Kidney epithelial cell (primary cell): ENCODE results near the gene LINS1. TPM values are rescaled to one million over a fixed set of nuclear protein-coding genes. Genes with fewer than 3 reads are reported as not detected.

Experiments
- DNase-seq: peaks from one replicate; pipeline ENCODE4 v3.0.0-alpha.2; 2010; ENCODE audit warnings: low read depth
- H3K27me3 ChIP-seq: 2 replicates; pipeline ENCODE4 v1.6.0; 2011; ENCODE audit warnings: low read length; ENCODE audit not compliant: control insufficient read depth, insufficient read depth
- H3K36me3 ChIP-seq: 2 replicates; pipeline ENCODE4 v1.5.1; 2011; ENCODE audit warnings: low read length; ENCODE audit not compliant: control insufficient read depth, insufficient read depth
- H3K4me3 ChIP-seq: 2 replicates; pipeline ENCODE4 v1.5.1; 2011; ENCODE audit warnings: low read depth, mild to moderate bottlenecking, control low read depth, low read length
- total RNA-seq: library from RNA; depleted of rRNA; stranded (reverse); fragments of >200 nt; gene quantifications from 2 replicates; pipeline ENCODE4 v1.2.3, GENCODE V29; 2015
- TF ChIP-seq, protein P1 (sequence below): IDR thresholded peaks from 2 replicates; pipeline ENCODE4 v1.5.1; 2011; ENCODE audit warnings: mild to moderate bottlenecking, moderate library complexity, low read length, control low read depth, inconsistent platforms; ENCODE audit not compliant: insufficient read depth, poor library complexity, severe bottlenecking

The LINS1 gene
- total RNA-seq, 1 donor from 2014 or later, result 8.5 TPM

DNA sequence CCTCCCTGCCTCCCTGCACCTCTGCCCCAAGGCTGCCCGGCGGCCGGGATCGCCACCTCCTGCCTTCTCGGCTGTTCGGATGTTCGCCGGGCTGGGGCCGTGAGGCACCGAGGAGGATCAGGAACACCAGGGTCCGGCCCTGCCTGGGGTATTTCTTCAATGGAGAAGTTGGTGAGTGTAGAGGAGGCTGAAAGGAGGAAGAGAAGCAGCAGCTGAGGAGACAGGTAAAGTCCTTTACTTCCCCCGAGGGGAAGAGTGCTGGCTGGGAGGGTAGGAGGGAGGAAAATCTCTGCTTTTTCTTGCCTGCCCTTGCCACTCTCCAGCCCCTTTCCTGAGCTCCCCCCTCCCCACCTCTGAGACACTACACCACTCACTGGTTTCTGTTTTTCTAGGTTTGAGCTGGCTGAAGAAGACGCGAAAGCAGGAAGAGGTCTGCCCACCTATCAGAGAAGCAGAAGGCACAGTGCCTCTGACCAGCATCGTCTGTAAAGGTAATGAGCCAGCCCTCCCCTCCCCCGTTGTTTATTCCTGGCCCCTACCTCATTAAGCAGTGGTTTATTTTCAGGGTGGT, 924 bp upstream of the LINS1 start:
- no peak for DNase-seq
- H3K4me3 ChIP-seq, result peak overlapping the region; percentile 91
- TF ChIP-seq, protein P1, sequence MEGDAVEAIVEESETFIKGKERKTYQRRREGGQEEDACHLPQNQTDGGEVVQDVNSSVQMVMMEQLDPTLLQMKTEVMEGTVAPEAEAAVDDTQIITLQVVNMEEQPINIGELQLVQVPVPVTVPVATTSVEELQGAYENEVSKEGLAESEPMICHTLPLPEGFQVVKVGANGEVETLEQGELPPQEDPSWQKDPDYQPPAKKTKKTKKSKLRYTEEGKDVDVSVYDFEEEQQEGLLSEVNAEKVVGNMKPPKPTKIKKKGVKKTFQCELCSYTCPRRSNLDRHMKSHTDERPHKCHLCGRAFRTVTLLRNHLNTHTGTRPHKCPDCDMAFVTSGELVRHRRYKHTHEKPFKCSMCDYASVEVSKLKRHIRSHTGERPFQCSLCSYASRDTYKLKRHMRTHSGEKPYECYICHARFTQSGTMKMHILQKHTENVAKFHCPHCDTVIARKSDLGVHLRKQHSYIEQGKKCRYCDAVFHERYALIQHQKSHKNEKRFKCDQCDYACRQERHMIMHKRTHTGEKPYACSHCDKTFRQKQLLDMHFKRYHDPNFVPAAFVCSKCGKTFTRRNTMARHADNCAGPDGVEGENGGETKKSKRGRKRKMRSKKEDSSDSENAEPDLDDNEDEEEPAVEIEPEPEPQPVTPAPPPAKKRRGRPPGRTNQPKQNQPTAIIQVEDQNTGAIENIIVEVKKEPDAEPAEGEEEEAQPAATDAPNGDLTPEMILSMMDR, result no peak

DNA sequence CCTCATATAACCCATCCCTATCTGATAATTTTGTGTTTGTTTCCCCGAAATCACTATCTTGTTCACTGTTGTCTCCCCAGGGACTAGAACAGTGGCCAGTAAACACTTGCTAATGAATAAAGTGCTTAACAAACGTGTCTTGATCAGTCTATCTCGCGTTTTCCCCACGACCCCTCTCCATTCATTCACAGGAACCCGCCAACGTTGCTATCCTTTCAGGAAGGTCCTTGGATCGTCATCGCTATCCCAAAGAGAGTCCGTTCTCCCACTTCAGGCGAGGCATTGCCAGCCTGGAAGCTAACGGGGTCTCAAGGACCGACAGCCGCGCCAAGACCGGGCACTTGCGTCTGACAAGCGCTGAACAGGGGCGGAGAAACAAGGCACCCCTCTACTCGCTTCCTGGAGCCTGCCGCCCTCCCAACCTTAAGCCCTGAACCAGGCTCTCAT, 344 bp downstream of the LINS1 start:
- DNase-seq, result no peak

More for the DNA sequence above, 924 bp upstream of the LINS1 start:
- Histone ChIP-seq H3K36me3 (no peaks in the 10 kb centered on the region), H3K27me3 (no peaks in the 10 kb centered on the region)

DNA sequence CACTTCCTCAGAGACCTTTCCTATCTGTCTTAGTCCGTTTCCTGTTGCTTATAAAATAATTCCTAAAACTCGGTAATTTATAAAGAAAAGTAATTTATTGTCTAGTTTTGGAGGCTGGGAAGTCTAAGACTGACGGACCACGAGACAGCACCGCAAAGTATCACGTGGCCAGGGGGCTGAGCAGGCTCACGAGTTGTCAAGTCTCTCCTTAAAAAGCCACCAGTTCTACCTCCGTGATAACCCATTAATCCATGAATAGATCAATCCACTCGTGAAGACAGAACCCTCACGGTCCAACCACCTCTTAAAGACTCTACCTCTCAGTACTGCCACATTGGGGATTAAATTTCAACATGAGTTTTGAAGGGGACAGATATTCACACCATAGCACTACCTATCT, 821 bp downstream of the LINS1 start:
- no peaks in the 10 kb centered on the region for H3K27me3 ChIP-seq
- H3K4me3 ChIP-seq, result peak overlapping the region; percentile 60
- DNase-seq, result no peak
- TF ChIP-seq, protein P1, result no peak
- H3K36me3 ChIP-seq, result no peaks in the 10 kb centered on the region

More for the DNA sequence above, 344 bp downstream of the LINS1 start:
- Histone ChIP-seq H3K4me3 (peak overlapping the region; percentile 60), H3K27me3 (no peaks in the 10 kb centered on the region), H3K36me3 (no peaks in the 10 kb centered on the region)
- TF ChIP-seq, protein P1, result no peak

DNA sequence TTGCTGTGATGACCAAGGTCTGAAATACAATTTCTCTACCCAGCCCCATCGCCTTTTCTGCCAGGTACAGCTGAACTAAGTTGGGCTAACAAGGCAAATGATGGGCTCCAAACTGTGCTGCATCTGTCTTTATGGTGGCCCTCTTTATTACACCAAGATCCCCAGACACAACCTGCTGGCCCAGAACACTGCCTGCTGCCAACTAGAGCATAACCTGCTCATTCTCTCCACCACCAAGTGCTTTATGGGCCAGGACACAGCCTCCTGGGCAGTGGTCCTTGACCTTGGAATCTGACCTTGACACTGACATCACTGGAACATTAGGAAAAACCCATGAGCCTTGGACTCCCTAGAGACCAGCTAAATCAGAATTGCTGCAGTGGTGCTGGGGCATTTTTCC, 3.3 kb downstream of the LINS1 start:
- H3K27me3 ChIP-seq, result no peaks in the 10 kb centered on the region
- no peak overlapping the region for H3K4me3 ChIP-seq
- TF ChIP-seq, protein P1, result no peak
- no peak for DNase-seq
- H3K36me3 ChIP-seq, result no peaks in the 10 kb centered on the region

DNA sequence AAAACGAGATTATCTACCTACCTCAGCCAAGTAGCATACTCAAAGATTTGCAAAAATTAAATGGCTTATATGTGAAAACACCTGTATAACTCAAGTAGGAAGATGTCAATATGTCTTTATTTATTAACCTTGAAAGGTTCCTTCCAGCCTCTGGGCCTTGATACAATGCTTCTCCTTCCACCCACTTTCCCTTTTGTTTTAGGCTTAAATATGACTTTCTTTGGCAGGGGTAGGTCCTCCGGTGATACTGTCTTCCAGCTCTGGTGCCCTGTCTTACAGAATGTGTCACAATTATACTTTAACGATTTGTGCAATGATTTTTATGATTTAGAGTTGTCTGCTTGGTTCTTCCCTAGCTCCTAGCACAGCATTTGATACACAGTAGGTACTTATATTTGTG, 4.1 kb downstream of the LINS1 start:
- TF ChIP-seq, protein P1, result no peak
- DNase-seq, result no peak

DNA sequence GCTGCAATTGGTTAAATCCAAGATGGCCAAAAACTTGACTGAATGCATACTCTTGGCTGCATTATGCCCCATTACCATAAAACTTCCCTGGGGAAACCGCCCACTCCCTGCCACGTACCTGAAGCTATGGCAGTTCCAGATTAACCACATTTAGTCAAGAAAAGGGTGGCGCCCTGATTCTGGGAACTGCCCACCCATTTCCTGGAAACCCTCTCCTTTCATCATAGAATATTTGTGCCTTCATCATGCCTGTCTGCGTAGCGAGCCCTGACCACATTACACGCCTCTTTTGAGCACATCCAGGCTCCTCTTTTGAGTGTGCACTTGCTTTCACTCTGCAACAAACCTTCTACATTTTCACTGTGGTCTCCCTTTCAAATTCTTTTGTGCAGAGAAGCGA, 5.2 kb downstream of the LINS1 start:
- Histone ChIP-seq H3K4me3 (no peak overlapping the region), H3K27me3 (no peaks in the 10 kb centered on the region), H3K36me3 (no peaks in the 10 kb centered on the region)
- no peak for DNase-seq
- TF ChIP-seq, protein P1, result no peak

More for the DNA sequence above, 4.1 kb downstream of the LINS1 start:
- Histone ChIP-seq H3K36me3 (no peaks in the 10 kb centered on the region), H3K27me3 (no peaks in the 10 kb centered on the region), H3K4me3 (no peak overlapping the region)
